ENCODE results near the gene C6orf141. TPM values are rescaled to one million over a fixed set of nuclear protein-coding genes. Genes with fewer than 3 reads are reported as not detected.

Gene C6orf141
- total RNA-seq, 1 experiment from 2014 or later: 40.1 TPM

DNA sequence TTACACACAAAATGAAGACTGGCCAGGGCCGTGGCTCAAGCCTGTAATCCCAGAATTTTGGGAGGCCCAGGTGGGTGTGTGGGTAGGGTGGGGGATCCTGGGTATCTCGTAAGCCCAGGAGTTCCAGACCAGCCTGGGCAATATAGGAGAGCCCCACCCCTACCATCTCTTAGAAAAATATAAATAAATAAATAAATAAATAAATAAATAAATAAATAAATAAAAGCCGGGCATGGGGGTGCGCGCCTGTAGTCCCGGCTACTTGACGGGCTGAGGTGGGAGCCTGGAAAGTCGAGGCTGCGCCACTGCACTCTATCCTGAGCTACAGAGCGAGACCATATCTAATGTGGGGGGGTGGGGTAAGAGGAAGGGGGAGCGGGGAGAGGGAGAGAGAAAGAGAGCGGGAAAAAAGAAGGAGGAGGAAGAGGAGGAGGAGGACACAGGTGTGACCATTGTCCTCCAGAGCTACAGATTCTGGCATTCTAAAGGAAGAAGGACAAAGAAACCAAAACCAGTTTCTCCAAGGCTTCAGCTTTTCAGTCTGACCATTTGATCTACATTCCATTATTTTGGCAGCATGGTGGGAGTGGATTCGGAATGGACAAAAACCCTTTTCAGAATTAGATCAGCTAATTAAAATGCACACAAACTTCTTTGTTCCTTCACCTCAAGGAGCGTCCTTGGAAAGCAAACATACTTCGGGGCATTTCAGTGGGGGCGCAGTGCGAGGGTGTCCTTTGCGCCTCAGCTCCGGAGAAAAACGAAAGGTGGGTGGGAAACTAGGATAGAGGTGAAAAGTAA is 577 bp upstream of the C6orf141 start:
- peaks cover 0 to 3% of the 10 kb centered on the region in 2 experiments; a peak in 2 of 5 replicates for H3K9me3 Mint-ChIP-seq
- Histone ChIP-seq H4K20me1 (ENCODE audit: control insufficient read depth, insufficient read depth, insufficient read length) (no peaks in the 10 kb centered on the region), H2BK5ac (ENCODE audit: insufficient read length, low read length) (no peak overlapping the region), H3K79me1 (ENCODE audit: insufficient read depth, low read depth, low read length, poor library complexity, severe bottlenecking) (no peaks in the 10 kb centered on the region), H3K23me2 (ENCODE audit: insufficient read length, low read depth, low read length, poor library complexity, severe bottlenecking) (peaks cover 14% of the 10 kb centered on the region), H4K5ac (ENCODE audit: insufficient read length, low read depth, low read length) (no peak overlapping the region), H2BK12ac (ENCODE audit: insufficient read length, low read depth, low read length) (no peak overlapping the region), H3K56ac (ENCODE audit: insufficient read length, low read depth, low read length) (no peak overlapping the region), H3K9me3 (ENCODE audit: control insufficient read depth, low read depth, low read length) (no peaks in the 10 kb centered on the region), H2BK120ac (ENCODE audit: low read depth, low read length, poor library complexity, severe bottlenecking) (no peak overlapping the region), H3K14ac (ENCODE audit: insufficient read depth, low read length) (no peak overlapping the region), H3K4ac (ENCODE audit: low read depth, low read length) (no peak overlapping the region), H4K91ac (ENCODE audit: insufficient read length, low read depth, low read length) (no peak overlapping the region), H2AK5ac (ENCODE audit: insufficient read length, low read length) (no peak overlapping the region), H3K27me3 (ENCODE audit: insufficient read depth, low read length) (peaks cover 11% of the 10 kb centered on the region; the same call in 1 of the 2 replicates), H3T11ph (ENCODE audit: low read length) (no peak overlapping the region), H3K9ac (ENCODE audit: extremely low read depth, insufficient read length, low read length) (no peak overlapping the region), H2BK20ac (ENCODE audit: low read depth, low read length, poor library complexity, severe bottlenecking) (no peak overlapping the region), H2BK15ac (ENCODE audit: low read depth, low read length) (no peak overlapping the region), H3K4me1 (ENCODE audit: insufficient read depth, low read length) (peaks cover 6% of the 10 kb centered on the region; the same call in 1 of the 2 replicates), H3K27ac (ENCODE audit: insufficient read length, low read depth, low read length) (no peak overlapping the region), H3K23ac (ENCODE audit: insufficient read length, low read depth, low read length) (no peak overlapping the region), H3K4me2 (ENCODE audit: insufficient read depth, insufficient read length, low read length) (peak overlapping the region; percentile 84), H3K18ac (ENCODE audit: insufficient read length, low read depth, low read length) (no peak overlapping the region), H4K8ac (replicated peaks; ENCODE audit: insufficient read length, low read depth, low read length) (no peak overlapping the region), H3K79me2 (ENCODE audit: insufficient read depth, low read length) (no peaks in the 10 kb centered on the region), H2AFZ (ENCODE audit: low read length) (no peak overlapping the region)
- H3K4me3 Mint-ChIP-seq: peak overlapping the region; percentile 75 to 86
- peaks cover 38% of the 10 kb centered on the region for H3K27me3 Mint-ChIP-seq (ENCODE audit: low read depth)
- no CpG with 5 or more reads among the region's 20 CpGs for WGBS (ENCODE audit: extremely low coverage, insufficient read length, low lambda C conversion rate)
- H3K27ac Mint-ChIP-seq: peak overlapping the region; percentile 70 to 99 (median 97)
- peaks cover 0 to 25% (median 23%) of the 10 kb centered on the region in 3 experiments; a peak in 6 of 7 replicates for H3K36me3 Mint-ChIP-seq (ENCODE audit: insufficient read depth in 1 of 3, low read depth in 3 of 3)
- TF ChIP-seq, protein P1, sequence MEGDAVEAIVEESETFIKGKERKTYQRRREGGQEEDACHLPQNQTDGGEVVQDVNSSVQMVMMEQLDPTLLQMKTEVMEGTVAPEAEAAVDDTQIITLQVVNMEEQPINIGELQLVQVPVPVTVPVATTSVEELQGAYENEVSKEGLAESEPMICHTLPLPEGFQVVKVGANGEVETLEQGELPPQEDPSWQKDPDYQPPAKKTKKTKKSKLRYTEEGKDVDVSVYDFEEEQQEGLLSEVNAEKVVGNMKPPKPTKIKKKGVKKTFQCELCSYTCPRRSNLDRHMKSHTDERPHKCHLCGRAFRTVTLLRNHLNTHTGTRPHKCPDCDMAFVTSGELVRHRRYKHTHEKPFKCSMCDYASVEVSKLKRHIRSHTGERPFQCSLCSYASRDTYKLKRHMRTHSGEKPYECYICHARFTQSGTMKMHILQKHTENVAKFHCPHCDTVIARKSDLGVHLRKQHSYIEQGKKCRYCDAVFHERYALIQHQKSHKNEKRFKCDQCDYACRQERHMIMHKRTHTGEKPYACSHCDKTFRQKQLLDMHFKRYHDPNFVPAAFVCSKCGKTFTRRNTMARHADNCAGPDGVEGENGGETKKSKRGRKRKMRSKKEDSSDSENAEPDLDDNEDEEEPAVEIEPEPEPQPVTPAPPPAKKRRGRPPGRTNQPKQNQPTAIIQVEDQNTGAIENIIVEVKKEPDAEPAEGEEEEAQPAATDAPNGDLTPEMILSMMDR (conservative IDR thresholded peaks at IDR 0.05): no peak
- no peak for DNase-seq
- H3K4me1 Mint-ChIP-seq: peaks cover 41 to 53% of the 10 kb centered on the region in 2 experiments

All from H9 (cell line).